ENCODE measurements around the gene PGS1.

Gene PGS1

DNA sequence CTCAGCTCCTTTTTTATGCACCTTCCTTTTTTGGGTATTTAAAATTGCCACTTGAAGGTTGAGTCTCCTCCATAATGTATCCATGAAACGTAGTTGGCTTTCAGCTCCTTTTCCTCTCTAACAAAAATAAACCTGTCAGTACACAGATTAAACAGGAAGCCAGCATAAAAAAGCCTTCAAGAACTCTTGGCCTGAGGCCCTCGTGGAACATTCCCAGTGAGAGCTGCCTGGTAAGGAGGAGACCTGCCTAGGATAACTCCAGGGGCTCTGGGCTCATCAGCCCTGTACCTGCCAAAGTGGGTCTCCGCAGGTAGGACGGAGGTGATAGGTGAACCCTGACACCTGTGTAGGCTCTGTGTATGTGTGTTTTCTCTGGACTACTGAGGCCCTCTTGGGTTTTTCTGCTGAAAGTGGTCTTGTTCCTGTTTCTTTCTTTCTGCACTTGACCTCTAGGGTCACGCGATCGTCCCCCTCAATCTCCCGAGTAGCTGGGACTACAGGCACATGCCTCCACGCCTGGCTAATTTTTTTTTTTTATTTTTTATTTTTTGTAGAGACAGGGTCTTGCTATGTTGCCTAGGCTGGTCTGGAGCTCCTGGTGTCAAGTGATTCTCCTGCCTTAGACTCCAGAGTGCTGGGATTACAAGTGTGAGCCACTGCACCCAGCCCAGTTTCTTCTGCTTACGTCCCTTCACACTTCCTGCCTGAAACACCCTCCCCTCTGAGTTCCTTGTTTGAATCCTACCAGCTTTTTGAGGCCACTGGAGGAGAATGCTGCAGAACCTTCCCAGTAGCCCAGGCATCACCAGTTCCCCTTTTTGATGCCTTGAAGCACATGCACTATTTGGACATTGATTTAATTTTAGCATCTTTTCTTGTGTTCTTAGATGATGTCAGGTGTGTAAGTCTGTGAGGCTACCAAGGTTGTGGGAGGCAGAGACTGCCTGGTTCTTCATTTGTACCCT is 9.8 kb downstream of the PGS1 start:
- DNase-seq (ENCODE audit: low read depth, low spot score), result no peak

DNA sequence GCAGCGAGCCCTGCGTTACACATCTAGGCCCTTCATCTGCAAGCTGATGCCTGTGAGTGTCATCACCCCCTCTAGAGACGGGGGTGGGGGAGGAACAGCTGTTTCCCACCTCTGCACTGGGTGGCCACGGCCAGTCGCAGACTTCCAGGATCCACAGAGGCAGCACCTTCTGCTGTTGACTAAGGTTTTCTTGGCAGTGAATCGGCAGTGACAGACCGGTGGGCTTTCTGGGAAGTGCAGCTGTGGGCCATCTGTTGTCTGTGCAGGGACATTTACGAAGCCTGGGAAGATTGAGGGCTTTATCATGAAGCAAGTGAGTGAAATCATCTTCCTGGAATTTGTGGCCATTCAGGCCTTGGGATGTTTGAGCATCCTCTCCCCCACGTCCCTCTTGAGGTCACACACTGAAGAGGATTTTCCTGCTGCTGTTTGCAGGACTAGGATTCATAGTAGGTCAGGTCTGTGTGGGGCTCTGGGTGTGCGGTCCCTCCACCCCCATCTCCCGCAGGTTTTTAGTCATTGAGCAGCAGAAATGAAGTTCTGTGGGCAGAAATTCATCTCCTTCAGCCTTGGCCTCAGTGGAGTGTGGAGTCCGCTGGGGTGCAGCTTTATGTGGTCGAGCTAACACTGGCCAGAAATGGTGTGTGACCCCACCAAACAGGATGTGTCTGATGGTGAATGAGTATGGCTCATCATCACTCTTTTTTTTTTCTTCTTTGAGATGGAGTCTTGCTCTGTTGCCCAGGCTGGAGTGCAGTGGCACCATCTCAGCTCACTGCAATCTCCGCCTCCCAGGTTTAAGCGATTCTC is 12.0 kb downstream of the PGS1 start:
- no peak for DNase-seq (ENCODE audit: low read depth, low spot score)

- DNase-seq (ENCODE audit: low read depth, low spot score), result no peak
Measured at GRCh38 chr17:78391051-78391431, 12.6 kb downstream of the PGS1 start.

- DNase-seq (ENCODE audit: low read depth, low spot score), result no peak
Measured at GRCh38 chr17:78391843-78392242, 13.4 kb downstream of the PGS1 start.

DNA sequence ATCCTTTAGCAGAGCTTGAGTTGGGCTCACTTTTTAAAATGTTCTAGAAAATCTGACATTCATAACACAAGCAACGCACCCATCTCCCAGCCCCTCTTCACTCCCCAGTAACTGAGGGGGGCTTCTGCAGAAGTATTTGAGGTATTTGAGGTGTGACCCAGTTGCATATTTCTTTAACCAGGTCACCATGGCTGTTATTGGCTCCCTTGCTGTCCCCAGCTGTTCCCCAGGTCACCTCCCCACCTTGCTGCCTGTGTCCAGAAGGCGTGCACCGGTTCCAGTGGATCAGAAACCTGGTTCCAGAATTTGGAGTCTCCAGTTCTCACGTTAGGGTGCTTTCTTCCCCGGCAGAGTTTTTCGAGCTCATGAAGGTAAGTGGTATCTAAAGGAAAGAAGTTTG is 13.8 kb downstream of the PGS1 start:
- no peak for DNase-seq (ENCODE audit: low read depth, low spot score)

DNA sequence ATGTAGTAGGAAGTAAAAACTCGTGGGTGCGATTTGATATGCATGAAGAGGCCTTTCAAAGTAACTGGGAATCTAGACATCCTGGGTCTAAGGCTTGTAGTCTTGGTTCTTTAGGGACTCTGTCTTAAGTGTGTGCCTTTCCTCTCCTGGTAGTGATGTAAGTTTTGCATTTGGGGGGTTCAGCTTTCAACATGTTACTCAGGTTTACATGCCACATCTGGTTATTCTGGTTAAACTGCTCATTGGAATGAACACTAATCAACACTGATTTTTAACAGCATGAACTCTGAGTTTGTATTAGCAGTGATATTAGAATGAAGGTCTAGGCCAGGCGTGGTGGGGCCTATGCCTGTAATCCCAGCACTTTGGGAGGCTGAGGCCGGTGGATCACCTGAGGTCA is 15.1 kb downstream of the PGS1 start:
- no peak for DNase-seq (ENCODE audit: low read depth, low spot score)

GRCh38 chr17:78394209-78394608 is 15.8 kb downstream of the PGS1 start:
- DNase-seq (ENCODE audit: low read depth, low spot score), result no peak

GRCh38 chr17:78395155-78395554 is 16.7 kb downstream of the PGS1 start:
- DNase-seq (ENCODE audit: low read depth, low spot score), result no peak

DNA sequence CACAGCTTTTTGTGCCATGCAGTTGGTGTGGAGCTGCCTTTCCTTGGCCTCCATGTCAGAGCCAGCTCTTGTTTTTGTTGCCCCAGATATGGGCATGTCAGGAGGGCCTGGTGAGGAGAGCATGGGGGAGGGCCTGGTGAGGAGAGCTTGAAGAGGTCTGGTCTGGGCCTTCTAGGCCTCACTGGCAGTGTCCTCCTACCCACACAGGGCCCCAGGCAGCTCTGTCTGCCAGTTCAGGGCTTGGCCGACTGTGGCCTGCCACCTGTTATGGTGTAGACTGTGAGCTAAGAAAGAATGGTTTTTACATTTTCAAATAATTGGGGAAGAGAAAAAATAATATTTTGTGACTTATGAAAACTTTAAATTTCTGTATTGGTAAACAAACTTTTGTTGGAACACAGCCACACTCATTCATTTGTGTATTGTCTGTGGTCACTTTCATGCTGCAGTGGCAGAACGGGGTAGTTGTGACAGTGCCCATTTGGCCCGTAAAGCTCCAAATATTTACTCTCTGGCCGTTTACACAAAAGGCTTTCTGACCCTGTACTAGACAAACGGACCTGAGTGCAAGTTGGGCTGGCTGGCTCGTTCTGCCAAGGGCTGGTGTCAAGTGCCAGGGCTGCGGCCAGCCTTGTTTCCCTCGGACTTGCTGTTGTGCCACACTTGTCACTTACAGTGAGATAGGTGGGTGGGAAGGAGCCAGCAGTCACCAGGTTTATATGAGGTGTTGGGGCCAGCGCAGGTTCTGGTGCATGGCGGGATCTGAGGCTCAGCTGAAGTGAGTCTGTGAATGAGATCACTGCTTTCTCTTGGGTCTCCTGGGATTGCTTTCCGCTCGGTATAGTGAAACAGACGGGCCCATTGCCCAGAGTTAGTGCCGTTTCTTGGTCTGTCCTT is 18.2 kb downstream of the PGS1 start:
- DNase-seq (ENCODE audit: low read depth, low spot score), result no peak

DNA sequence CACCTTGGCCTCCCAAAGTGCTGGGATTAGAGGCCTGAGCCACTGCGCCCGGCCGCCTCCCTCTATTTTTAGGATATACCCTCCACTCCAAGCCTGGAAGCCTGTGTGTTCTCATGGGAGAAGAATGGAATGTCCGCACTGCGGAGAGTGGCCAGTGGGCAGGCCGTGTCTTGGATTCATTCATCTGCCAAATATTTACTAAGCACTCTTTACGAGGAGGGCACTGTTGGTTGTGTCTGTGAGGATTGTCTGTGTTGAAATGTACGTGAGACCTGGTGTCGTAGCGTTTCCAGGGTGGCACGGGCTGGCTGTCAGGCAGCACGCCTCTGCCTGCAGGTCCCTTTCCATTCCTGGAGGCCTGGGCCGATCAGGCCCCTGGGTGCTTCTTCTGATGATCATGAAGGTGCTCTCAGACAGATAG is 19.2 kb downstream of the PGS1 start:
- DNase-seq (ENCODE audit: low read depth, low spot score), result no peak

- no peak for DNase-seq (ENCODE audit: low read depth, low spot score)
Measured at GRCh38 chr17:78398390-78398789, 19.9 kb downstream of the PGS1 start.

- DNase-seq (ENCODE audit: low read depth, low spot score), result no peak
Measured at GRCh38 chr17:78399028-78399692, 20.7 kb downstream of the PGS1 start.

- no peak for DNase-seq (ENCODE audit: low read depth, low spot score)
Measured at GRCh38 chr17:78399693-78400144, 21.3 kb downstream of the PGS1 start.

GRCh38 chr17:78400581-78401240 is 22.3 kb downstream of the PGS1 start:
- no peak for DNase-seq (ENCODE audit: low read depth, low spot score)

GRCh38 chr17:78401246-78401645 is 22.8 kb downstream of the PGS1 start:
- no peak for DNase-seq (ENCODE audit: low read depth, low spot score)

DNA sequence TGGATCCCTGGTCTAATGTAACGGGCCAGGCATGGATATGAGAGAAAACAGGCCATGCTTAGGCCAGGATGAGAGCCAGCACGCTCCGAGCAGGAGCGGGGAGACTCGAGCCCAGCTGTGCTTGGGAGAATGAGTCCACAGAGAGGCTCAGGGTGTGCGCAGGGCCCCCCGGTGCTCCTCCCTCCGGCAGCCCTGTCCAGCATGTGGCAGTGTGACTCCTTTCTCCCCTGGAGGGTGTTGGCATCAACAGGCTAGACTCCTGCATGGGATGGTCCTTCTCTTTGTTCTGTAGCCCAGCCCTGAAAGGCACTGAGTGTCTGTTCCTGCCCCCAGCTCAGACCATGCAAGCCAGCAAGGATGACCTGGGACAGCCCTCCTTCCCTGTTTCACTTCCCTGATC is 23.4 kb downstream of the PGS1 start:
- no peak for DNase-seq (ENCODE audit: low read depth, low spot score)

GRCh38 chr17:78403822-78404221 is 25.4 kb downstream of the PGS1 start:
- DNase-seq (ENCODE audit: low read depth, low spot score), result no peak

- DNase-seq (ENCODE audit: low read depth, low spot score), result no peak
Measured at GRCh38 chr17:78406396-78406795, 27.9 kb downstream of the PGS1 start.

GRCh38 chr17:78406920-78407319 is 28.5 kb downstream of the PGS1 start:
- no peak for DNase-seq (ENCODE audit: low read depth, low spot score)

DNA sequence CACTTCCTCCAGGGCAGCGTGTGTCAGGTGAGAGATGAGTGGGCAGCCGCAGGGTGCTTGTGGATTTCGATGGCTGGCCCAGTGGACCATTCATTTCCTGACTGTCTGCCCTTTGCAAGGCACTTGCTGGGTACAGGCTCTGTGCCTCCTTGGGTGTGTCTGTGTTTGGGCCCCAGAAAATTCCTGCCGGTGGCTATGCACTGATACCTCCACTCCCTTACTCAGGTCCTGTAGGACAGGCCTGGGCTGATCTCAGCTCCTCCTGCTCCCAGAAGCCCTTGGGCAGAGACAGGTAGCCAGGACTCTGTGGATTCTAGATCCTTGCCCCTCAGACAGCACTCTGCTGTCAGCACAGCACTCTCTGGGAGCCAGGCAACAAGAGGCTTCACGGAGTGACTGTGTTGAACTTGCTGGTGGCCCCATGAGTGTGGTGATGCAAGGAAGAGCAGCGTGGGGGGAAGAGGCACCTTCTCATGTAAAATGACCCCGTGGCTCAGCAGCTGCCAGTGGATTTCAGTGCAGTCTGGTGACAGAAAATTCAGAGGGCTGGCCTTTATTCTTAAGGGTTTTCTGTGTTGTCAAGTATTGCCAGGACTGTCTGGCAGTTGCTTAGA is 29.0 kb downstream of the PGS1 start:
- no peak for DNase-seq (ENCODE audit: low read depth, low spot score)
